Loucy (cell line): ENCODE data around the gene TMIGD3.

Experiments
- EZH2phosphoT487 ChIP-seq: fragments of 200-600 bp; IDR thresholded peaks from 2 replicates; pipeline ENCODE4 v1.6.1; 2018; ENCODE audit warnings: antibody characterized with exemption, mild to moderate bottlenecking, moderate library complexity, borderline replicate concordance
- TF ChIP-seq, protein P1 (sequence below): fragments of 200-600 bp; sonication (generic); conservative IDR thresholded peaks from 2 replicates; pipeline ENCODE4 v1.5.1; 2014; ENCODE audit warnings: mild to moderate bottlenecking, antibody characterized with exemption, low read length

DNA sequence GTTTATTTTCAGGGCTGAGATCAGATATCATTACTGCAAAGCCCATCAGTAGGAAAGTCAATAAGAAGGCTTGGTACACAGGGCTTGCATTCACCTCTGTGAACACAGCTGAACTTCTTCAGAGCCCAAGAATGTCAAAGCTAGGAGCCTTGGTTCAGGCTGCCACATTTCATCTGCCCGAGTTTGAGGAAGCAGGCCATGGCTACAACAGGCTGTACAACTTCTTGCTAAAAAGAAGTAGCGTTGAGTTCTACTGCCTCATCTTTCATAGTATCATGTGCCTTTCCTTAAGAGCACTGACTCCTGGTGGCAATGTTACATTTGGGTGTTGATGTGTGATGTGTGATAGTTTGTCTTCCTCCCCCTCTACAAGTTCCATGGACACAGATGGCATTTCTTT is 19.6 kb downstream of the TMIGD3 start:
- TF ChIP-seq, protein P1, sequence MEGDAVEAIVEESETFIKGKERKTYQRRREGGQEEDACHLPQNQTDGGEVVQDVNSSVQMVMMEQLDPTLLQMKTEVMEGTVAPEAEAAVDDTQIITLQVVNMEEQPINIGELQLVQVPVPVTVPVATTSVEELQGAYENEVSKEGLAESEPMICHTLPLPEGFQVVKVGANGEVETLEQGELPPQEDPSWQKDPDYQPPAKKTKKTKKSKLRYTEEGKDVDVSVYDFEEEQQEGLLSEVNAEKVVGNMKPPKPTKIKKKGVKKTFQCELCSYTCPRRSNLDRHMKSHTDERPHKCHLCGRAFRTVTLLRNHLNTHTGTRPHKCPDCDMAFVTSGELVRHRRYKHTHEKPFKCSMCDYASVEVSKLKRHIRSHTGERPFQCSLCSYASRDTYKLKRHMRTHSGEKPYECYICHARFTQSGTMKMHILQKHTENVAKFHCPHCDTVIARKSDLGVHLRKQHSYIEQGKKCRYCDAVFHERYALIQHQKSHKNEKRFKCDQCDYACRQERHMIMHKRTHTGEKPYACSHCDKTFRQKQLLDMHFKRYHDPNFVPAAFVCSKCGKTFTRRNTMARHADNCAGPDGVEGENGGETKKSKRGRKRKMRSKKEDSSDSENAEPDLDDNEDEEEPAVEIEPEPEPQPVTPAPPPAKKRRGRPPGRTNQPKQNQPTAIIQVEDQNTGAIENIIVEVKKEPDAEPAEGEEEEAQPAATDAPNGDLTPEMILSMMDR = no peak
- TF ChIP-seq EZH2phosphoT487 = no peak
